Ovary (tissue), 3 donors: ENCODE data around the gene PHC2.

ENCODE experiments used
- POLR2A ChIP-seq: fragments of 450-650 bp; IDR thresholded peaks from one replicate; pipeline ENCODE4 v1.6.1; 2017; ENCODE audit warnings: antibody characterized with exemption, mild to moderate bottlenecking, moderate library complexity
- TF ChIP-seq, protein P1 (sequence below), 3 donors: fragments of 450-650 bp in 2 of 3; fragments of 200-600 bp in 1 of 3; IDR thresholded peaks; one replicate each; pipeline versions ENCODE4 v1.5.1 to v1.8.0; 2016 to 2022; ENCODE audit warnings: antibody characterized with exemption in 3 of 3, mild to moderate bottlenecking in 1 of 3
- donor health status: DM: no; HTN: no; CAD: no.

DNA sequence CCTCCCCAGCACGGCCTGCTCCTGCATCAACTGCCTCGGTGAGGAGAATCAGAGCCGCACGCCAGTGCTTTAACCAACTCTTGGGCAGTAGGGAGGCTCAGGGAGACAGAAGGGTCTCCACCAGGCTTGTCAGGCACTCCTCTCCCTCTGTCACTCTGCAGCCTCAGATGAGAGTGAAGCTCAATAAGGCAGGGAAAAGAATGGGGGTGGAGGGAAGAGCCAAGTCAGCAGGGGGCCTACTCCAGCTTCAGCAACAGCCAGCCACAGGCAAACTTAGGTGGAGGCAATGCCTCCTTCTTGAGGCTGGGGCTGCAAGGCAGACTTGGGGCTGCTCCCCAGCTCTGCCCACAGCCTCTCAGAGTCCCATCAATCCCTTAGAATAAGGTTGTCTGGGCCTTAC is 58.2 kb downstream of the PHC2 start:
- TF ChIP-seq, protein P1, sequence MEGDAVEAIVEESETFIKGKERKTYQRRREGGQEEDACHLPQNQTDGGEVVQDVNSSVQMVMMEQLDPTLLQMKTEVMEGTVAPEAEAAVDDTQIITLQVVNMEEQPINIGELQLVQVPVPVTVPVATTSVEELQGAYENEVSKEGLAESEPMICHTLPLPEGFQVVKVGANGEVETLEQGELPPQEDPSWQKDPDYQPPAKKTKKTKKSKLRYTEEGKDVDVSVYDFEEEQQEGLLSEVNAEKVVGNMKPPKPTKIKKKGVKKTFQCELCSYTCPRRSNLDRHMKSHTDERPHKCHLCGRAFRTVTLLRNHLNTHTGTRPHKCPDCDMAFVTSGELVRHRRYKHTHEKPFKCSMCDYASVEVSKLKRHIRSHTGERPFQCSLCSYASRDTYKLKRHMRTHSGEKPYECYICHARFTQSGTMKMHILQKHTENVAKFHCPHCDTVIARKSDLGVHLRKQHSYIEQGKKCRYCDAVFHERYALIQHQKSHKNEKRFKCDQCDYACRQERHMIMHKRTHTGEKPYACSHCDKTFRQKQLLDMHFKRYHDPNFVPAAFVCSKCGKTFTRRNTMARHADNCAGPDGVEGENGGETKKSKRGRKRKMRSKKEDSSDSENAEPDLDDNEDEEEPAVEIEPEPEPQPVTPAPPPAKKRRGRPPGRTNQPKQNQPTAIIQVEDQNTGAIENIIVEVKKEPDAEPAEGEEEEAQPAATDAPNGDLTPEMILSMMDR (IDR thresholded peaks at IDR 0.05), result no peak
- TF ChIP-seq POLR2A, result no peak
